Epithelial cell of esophagus (primary cell): Measurements from ENCODE around the gene ELOVL3.
"Not testable (repeated sequence)": the region's sequence is repeated elsewhere in the genome, so short reads cannot be mapped to it uniquely, and the experiment has no call there.

Experiments used
- DNase-seq: peaks from one replicate; pipeline ENCODE4 v3.0.0; 2010; ENCODE audit warnings: low read depth
- H3K4me3 ChIP-seq: 2 replicates; pipeline ENCODE4 v1.5.1; 2011; ENCODE audit warnings: mild to moderate bottlenecking, low read length, control low read depth
- TF ChIP-seq, protein P1 (sequence below): IDR thresholded peaks from 2 replicates; pipeline ENCODE4 v1.5.1; 2011; ENCODE audit warnings: low read depth, mild to moderate bottlenecking, low read length, control low read depth, inconsistent platforms; ENCODE audit not compliant: insufficient read depth; ENCODE audit errors: missing control alignments

Gene ELOVL3

DNA sequence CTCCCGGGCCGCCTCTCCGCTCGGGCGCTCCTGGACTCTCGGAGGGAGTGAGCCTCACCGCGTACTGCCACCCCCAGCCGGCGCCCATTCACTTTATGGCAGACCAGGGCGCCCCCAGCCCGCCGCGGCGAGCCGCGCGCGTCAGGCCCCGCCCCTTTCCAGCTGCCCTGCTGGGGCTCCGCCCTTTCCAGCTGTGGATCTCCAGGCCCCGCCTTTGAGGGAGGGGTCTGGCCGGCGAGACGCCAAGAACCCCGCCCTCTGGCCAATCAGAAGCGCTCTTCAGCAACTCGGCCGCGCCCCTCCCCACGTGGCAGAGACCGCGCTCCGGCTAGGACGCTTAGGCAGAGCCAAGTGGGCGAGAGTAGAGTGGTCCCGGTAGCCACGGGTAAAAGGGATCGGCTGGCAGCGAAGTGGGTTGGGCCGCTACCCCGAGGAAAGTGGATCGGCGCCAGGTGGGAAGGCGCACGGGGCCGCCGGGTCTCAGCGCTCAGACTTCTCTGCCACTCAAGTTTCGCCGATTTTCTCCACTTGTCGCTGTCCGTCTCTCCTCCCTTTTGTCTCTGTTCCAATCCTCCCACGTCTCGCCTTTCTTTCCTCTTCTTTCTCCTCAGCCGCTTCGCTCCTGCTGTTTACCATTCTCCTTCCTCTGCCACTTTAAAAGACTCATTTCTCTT is 15.5 kb downstream of the ELOVL3 start, which contains the start of gene PITX3:
PITX3 (minus strand) TSS at position 69 of the 674 bp plus-strand sequence. CDS start 9,432 bp downstream, outside the sequence.
- DNase-seq, result peak; percentile 95
- H3K4me3 ChIP-seq, result peak within 1 kb of the TSS; percentile 59
- TF ChIP-seq, protein P1, sequence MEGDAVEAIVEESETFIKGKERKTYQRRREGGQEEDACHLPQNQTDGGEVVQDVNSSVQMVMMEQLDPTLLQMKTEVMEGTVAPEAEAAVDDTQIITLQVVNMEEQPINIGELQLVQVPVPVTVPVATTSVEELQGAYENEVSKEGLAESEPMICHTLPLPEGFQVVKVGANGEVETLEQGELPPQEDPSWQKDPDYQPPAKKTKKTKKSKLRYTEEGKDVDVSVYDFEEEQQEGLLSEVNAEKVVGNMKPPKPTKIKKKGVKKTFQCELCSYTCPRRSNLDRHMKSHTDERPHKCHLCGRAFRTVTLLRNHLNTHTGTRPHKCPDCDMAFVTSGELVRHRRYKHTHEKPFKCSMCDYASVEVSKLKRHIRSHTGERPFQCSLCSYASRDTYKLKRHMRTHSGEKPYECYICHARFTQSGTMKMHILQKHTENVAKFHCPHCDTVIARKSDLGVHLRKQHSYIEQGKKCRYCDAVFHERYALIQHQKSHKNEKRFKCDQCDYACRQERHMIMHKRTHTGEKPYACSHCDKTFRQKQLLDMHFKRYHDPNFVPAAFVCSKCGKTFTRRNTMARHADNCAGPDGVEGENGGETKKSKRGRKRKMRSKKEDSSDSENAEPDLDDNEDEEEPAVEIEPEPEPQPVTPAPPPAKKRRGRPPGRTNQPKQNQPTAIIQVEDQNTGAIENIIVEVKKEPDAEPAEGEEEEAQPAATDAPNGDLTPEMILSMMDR, result no peak

- TF ChIP-seq, protein P1, result no peak
- peak overlapping the region; percentile 59 for H3K4me3 ChIP-seq
- no peak for DNase-seq
Measured at GRCh38 chr10:102242118-102242485, 16.0 kb downstream of the ELOVL3 start.

DNA sequence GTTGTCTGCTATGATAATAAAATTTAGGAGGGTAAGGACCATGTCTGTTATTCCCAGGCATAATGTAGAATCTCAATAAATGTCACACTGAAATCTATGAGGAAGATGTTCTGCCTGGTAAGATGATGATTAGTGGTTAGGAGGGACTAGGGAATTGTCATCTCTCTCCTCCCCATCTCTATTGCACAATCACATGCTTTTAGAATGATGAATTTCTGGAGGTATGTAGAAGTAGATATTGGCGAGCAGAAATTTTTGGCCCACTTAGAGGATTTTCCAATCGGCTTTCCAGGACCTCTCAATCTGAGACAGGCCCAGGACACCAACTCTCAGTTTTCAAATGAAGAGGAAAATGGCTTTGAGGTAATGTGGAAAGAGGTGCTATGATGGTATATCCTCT is 17.2 kb downstream of the ELOVL3 start:
- TF ChIP-seq, protein P1, result no peak
- H3K4me3 ChIP-seq, result no peak overlapping the region
- DNase-seq, result peak; percentile 89

- peak; percentile 100 for DNase-seq
- TF ChIP-seq, protein P1, result no peak
- peak within 1 kb of the TSS; percentile 95 for H3K4me3 ChIP-seq
Measured at GRCh38 chr10:102245082-102245931, 19.2 kb downstream of the ELOVL3 start, which contains the start of gene GBF1. GBF1 (plus strand) TSS chr10:102245532; CDS start chr10:102258939, 13,407 bp downstream.

GRCh38 chr10:102245932-102246251 is 19.8 kb downstream of the ELOVL3 start:
- TF ChIP-seq, protein P1, result no peak
- no peak for DNase-seq
- H3K4me3 ChIP-seq, result peak overlapping the region; percentile 95

- peak overlapping the region; percentile 95 for H3K4me3 ChIP-seq
- TF ChIP-seq, protein P1, result no peak
- peak; percentile 47 for DNase-seq
Measured at GRCh38 chr10:102246261-102246660, 20.2 kb downstream of the ELOVL3 start.

DNA sequence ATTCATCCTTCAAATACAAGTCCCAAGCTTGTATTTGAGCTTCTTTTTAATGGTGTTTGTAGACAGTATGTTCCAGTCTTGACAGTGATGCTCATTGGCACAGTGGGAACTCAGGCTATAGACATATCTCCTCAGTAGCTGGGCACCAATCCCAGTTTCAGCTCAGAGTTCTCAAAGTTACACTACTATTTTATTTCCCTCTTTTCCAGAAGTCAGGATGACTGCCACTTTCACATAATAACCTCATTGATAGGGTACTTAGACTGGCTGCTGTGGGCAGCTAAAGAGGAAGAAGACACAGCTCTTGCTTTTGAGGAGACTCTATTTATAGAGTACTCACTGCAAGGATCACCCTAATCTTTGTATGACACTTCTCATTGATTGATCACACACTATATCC is 21.6 kb downstream of the ELOVL3 start:
- DNase-seq, result no peak
- TF ChIP-seq, protein P1, result no peak
- no peak overlapping the region for H3K4me3 ChIP-seq

GRCh38 chr10:102252508-102252907 is 26.4 kb downstream of the ELOVL3 start:
- H3K4me3 ChIP-seq, DNase-seq: not testable (repeated sequence)
